ENCODE data around the gene DIP2C.

The DIP2C gene

DNA sequence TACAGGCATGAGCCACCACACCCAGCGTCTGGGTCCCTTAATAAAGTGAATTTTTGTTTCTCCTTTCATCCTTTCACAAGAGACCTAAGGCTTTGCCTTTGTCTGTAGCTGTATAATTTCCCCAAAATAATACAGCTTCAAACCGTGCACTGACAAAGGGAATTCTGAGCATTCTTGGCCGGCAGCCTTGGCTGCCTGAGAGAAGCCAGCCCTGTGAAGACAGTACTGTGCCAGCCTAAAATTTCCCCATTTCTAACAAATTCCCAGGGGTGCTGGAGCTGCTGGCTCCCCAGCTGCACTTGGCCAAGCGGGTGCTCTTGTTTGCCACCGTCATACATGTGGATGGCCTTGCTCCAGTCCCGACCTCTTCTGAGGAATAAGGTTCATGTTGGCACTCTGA lies 448.0 kb downstream of the DIP2C start:
- no peak for DNase-seq (ENCODE audit: low read depth in 2 of 2)

DNA sequence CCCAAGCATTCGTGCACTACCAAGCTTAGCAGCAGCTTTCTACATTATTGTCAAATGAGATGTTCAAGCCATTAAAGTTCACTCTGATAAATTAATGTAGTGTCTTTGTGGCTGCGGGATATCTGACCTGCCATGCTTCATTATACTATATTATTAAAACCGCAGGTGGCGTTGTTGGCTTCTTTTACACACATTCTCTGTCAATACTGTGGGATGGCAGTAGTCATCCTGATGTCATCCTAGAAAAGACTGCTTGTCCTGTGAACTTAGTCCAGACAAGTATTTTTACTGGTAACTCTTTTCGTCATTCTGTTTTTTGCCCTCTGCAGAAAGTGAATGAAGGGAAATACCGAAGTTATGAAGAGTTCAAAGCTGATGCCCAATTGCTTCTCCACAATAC lies 450.4 kb downstream of the DIP2C start:
- no peak for DNase-seq (ENCODE audit: low read depth in 2 of 2)

DNA sequence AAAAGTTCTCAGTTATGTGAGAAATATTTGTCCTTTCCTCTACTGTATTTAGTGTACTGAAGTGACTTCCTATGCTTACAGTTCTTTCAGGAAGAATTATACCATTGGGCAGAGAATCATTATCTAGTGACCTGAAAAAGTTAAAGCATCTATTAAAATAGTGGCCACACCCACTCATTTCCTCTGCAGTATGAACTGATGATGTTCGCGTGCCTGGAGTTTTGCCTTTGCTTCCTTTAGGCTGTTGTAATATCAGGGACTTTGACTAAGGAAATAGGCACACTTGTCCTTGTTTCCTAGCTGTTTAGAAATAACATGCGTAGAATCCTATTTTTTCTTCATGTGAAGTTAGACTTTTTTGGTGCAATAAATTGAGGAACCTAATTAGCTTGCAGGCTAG lies 453.6 kb downstream of the DIP2C start:
- no peak for DNase-seq (ENCODE audit: low read depth in 2 of 2)

DNA sequence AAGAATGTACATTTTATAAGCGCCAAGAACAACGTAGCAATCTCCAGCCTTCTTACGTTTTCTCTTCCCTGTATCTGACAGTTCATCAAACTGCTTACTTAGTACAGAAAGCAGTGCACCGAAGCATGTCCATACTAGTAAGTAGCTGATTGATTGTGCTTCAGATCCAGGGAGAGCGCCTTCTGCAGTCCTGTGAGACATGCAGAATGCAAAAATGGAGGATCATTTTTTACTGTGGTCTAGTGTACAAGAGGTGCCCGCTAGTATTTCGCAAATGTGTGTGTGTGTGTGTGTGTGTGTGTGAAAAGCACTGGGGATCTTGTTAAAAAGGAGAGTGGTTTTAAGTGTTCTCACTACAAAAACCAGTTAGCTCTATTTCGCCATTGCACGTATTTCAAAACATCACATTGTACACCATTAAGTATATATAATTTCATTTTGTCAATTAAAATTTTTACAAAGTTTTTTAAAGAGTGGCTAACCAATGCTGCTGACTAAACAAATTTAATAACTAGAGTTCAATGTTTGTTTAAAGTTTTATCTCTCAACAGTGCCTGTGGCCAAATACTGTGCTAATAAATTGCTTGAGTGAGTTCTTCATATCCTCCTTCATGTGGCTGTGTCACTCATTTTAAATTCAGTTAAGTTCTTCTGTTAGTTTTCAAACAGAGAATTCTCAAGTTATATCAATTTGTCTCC lies 454.6 kb downstream of the DIP2C start:
- DNase-seq (ENCODE audit: low read depth in 2 of 2): no peak

DNA sequence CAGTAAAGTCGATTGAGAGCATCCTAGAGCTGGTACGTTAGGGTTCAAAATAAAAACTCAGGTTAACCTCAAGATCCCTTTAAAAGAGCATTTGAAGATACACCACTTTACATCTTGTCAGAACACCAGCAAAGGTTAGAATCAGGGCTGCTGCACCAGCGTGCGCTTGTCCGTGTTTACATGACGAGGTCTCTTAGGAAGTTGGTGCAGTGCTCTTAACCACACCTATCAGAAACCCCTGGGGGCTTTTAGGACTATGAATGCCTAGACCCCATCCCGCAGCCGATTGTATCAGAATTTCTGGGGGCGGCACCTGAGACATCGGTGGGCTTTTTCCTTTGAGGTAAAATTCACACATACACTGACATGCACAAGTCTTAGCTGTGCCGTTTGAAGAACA lies 456.6 kb downstream of the DIP2C start:
- DNase-seq (ENCODE audit: low read depth in 2 of 2): no peak

DNA sequence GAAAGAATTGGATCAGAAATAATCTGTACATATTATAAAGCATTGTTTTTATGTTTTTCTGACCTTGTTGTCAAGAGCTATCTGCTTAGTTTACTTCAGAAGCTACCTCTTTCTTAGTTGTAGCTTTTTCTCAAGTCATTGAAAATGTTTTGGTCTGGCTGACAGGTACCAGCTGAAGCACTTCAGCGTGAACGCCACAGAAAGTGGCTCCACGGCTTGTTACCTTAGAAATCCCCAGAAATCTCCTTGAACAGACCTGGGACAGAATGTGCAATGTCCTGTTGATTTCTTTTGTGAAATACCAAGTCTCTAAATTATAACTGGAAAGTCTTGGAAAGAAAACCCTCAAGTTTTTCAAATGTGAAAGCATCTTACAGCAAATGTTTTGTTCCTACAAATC lies 457.4 kb downstream of the DIP2C start:
- DNase-seq (ENCODE audit: low read depth in 2 of 2): no peak

DNA sequence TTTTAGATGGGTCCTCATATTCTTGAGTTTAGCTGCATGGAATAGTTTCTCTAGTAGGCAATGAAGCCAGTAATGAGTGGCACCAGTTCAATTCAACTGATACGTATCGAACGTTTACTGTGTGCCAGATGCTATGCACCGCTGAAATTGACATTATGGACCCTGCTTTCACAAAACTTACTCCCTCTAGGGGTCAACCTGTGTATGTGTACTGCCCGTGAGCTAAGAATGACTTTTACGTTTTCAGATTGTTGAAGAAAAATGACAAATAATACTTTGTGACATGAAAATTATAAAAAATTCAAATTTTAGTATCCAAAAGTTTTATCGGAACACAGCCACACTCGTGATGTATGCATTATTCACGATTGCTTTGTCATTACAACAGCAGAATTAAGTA lies 458.7 kb downstream of the DIP2C start:
- no peak for DNase-seq (ENCODE audit: low read depth in 2 of 2)

DNA sequence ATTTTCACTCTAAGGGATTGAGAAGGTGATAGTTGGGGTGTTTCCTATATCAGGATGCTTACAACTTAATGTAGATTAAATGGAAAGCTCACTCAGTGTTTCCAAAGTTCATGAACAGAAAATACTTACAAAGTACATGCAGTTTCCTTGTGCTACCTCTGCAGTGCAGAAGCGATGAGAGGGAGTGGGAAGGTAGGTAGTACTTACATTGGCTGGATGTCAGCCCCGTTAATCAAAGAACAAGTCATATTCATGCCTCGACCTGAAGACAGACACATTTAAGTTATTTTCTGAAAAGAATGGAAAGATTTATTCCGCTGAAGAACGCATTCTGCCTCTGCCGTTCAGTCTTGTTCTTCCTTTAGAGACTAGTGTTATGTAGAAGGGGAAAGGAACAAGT lies 461.1 kb downstream of the DIP2C start:
- no peak for DNase-seq (ENCODE audit: low read depth in 2 of 2)

DNA sequence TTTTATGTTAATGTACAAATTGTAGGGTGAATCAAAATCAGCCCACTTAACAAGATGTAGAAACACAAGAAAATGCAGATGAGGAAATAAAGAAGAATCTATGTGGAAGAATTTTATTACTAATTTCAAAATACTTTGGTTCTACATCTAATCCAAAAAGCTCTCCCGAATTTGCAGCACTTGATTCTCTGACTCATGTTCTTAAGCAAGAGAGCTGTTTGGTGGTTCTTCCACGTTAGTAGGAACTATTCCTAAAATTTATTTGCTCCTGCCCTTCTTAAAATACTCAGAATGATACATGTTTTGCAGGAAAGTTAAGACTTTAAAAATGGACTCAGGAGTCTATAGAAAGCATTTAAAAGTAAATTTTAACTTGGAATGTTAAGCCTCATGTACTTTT lies 462.5 kb downstream of the DIP2C start:
- no peak for DNase-seq (ENCODE audit: low read depth in 2 of 2)

DNA sequence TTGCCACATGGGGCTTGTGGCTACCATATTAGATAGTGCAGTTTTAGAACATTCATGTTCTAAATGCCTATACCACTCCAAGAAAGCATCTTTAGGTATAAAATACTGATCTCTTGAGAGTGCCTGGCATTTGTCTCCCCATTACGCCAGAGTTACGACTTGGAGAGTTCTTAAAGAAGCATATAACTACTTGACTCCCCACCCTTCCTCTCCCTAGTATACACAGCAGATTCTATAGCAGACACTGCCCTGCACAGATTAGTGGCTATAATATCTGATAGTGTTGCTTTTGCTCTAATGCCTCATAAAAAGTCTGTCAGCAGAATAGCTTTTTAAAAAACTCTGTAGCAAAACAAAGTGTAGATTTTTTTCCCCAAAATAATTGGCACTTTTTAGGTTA lies 463.4 kb downstream of the DIP2C start:
- DNase-seq (ENCODE audit: low read depth in 2 of 2): no peak

DNA sequence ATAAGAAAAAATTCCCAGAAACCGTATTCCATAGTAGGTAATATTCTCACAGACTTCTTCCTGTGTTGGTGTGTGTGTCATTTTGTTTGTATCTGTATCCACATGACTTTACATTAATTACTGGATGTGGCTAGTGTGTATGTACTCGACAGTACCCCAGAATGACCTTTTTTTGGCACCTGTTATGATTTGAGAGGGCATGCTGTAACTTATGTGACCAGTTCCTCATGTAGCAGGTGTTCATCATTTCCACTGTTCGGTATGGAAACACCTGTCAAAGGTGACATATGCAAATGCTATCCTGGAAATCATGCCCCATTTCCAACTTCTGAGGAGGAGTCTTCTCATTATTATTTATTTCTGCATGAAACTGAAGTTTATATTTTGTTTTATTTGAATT lies 464.9 kb downstream of the DIP2C start:
- no peak for DNase-seq (ENCODE audit: low read depth in 2 of 2)

Data from fibroblast of skin of left quadriceps (primary cell).